ENCODE results near the gene CLMN. TPM values are rescaled to one million over a fixed set of nuclear protein-coding genes. Genes with fewer than 3 reads are reported as not detected.

The CLMN gene
- total and polyA plus RNA-seq, 2 experiments from 2014 or later, result 0.11 to 0.53 TPM

GRCh38 chr14:95318399-95319311 lies 1.1 kb downstream of the CLMN start:
- Histone ChIP-seq H3K4me2 (ENCODE audit: unreplicated experiment) (no peak overlapping the region), H3K9ac (no peak overlapping the region), H3K27ac (no peak overlapping the region), H3K79me2 (ENCODE audit: insufficient read depth) (no peaks in the 10 kb centered on the region), H2AFZ (no peak overlapping the region), H3K9me2 (ENCODE audit: insufficient read depth) (no peaks in the 10 kb centered on the region), H3F3A (ENCODE audit: insufficient read depth) (no peaks in the 10 kb centered on the region), H4K20me1 (ENCODE audit: insufficient read depth) (no peaks in the 10 kb centered on the region), H3K27me3 (replicated peaks; ENCODE audit: insufficient read depth) (peaks cover 13% of the 10 kb centered on the region), H3K4me3 (no peak overlapping the region), H3K9me3 (ENCODE audit: low read depth) (no peaks in the 10 kb centered on the region), H3K36me3 (ENCODE audit: low read depth) (no peaks in the 10 kb centered on the region), H3K4me1 (ENCODE audit: insufficient read depth) (no peaks in the 10 kb centered on the region)
- no peak for TF ChIP-seq EZH2 (IDR thresholded peaks at IDR 0.05; ENCODE audit: insufficient read depth, poor library complexity, severe bottlenecking)
- TF ChIP-seq EZH2phosphoT487 (IDR thresholded peaks at IDR 0.05; ENCODE audit: insufficient read depth, low read depth), result no peak
- DNase-seq, result no peak
- 58 to 72% methylated on average over 17 to 22 of the region's 22 CpGs for WGBS, 2 experiments (ENCODE audit: low coverage in 1 of 2, low lambda C conversion rate in 2 of 2, missing lambda C conversion rate in 2 of 2)
- in situ Hi-C loops (cut with MboI), result no loop called here

- no peak overlapping the region for H3K9ac ChIP-seq
- no peaks in the 10 kb centered on the region for H3F3A ChIP-seq (ENCODE audit: insufficient read depth)
- peaks cover 13% of the 10 kb centered on the region for H3K27me3 ChIP-seq (replicated peaks; ENCODE audit: insufficient read depth)
- no peaks in the 10 kb centered on the region for H3K9me3 ChIP-seq (ENCODE audit: low read depth)
- H3K36me3 ChIP-seq (ENCODE audit: low read depth), result no peaks in the 10 kb centered on the region
- no peaks in the 10 kb centered on the region for H3K9me2 ChIP-seq (ENCODE audit: insufficient read depth)
- DNase-seq, result no peak
- H4K20me1 ChIP-seq (ENCODE audit: insufficient read depth), result no peaks in the 10 kb centered on the region
- H2AFZ ChIP-seq, result no peak overlapping the region
- no peak overlapping the region for H3K4me2 ChIP-seq (ENCODE audit: unreplicated experiment)
- no peaks in the 10 kb centered on the region for H3K4me1 ChIP-seq (ENCODE audit: insufficient read depth)
- no peak overlapping the region for H3K27ac ChIP-seq
- TF ChIP-seq EZH2phosphoT487 (IDR thresholded peaks at IDR 0.05; ENCODE audit: insufficient read depth, low read depth) (no peak), EZH2 (IDR thresholded peaks at IDR 0.05; ENCODE audit: insufficient read depth, poor library complexity, severe bottlenecking) (no peak)
- no peaks in the 10 kb centered on the region for H3K79me2 ChIP-seq (ENCODE audit: insufficient read depth)
- H3K4me3 ChIP-seq, result no peak overlapping the region
- WGBS, 2 experiments (ENCODE audit: low coverage in 1 of 2, low lambda C conversion rate in 2 of 2, missing lambda C conversion rate in 2 of 2), result 67 to 70% methylated on average over 3 of the region's 3 CpGs
- in situ Hi-C loops (cut with MboI), result no loop called here
Observed at GRCh38 chr14:95317817-95318343, 1.8 kb downstream of the CLMN start.

GRCh38 chr14:95316821-95317220 lies 2.9 kb downstream of the CLMN start:
- Histone ChIP-seq H3K9ac (no peak overlapping the region), H3K27me3 (replicated peaks; ENCODE audit: insufficient read depth) (peaks cover 13% of the 10 kb centered on the region), H3K9me2 (ENCODE audit: insufficient read depth) (no peaks in the 10 kb centered on the region), H2AFZ (no peak overlapping the region), H3K79me2 (ENCODE audit: insufficient read depth) (no peaks in the 10 kb centered on the region), H3K9me3 (ENCODE audit: low read depth) (no peaks in the 10 kb centered on the region), H3K4me1 (ENCODE audit: insufficient read depth) (no peaks in the 10 kb centered on the region), H3F3A (ENCODE audit: insufficient read depth) (no peaks in the 10 kb centered on the region), H4K20me1 (ENCODE audit: insufficient read depth) (no peaks in the 10 kb centered on the region), H3K27ac (no peak overlapping the region), H3K4me3 (no peak overlapping the region), H3K36me3 (ENCODE audit: low read depth) (no peaks in the 10 kb centered on the region), H3K4me2 (ENCODE audit: unreplicated experiment) (no peak overlapping the region)
- no peak for DNase-seq
- in situ Hi-C loops (cut with MboI), result no loop called here
- 56 to 57% methylated on average over 8 of the region's 8 CpGs for WGBS, 2 experiments (ENCODE audit: low coverage in 1 of 2, low lambda C conversion rate in 2 of 2, missing lambda C conversion rate in 2 of 2)
- TF ChIP-seq EZH2phosphoT487 (IDR thresholded peaks at IDR 0.05; ENCODE audit: insufficient read depth, low read depth) (no peak), EZH2 (IDR thresholded peaks at IDR 0.05; ENCODE audit: insufficient read depth, poor library complexity, severe bottlenecking) (no peak)

GRCh38 chr14:95315579-95315978 lies 4.1 kb downstream of the CLMN start:
- in situ Hi-C loops (cut with MboI), result no loop called here
- Histone ChIP-seq H3K9me3 (ENCODE audit: low read depth) (no peaks in the 10 kb centered on the region), H3K9ac (no peak overlapping the region), H3K4me1 (ENCODE audit: insufficient read depth) (no peaks in the 10 kb centered on the region), H3K9me2 (ENCODE audit: insufficient read depth) (no peaks in the 10 kb centered on the region), H3F3A (ENCODE audit: insufficient read depth) (no peaks in the 10 kb centered on the region), H4K20me1 (ENCODE audit: insufficient read depth) (no peaks in the 10 kb centered on the region), H2AFZ (no peak overlapping the region), H3K27me3 (replicated peaks; ENCODE audit: insufficient read depth) (peaks cover 5% of the 10 kb centered on the region), H3K4me2 (ENCODE audit: unreplicated experiment) (no peak overlapping the region), H3K79me2 (ENCODE audit: insufficient read depth) (no peaks in the 10 kb centered on the region), H3K4me3 (no peak overlapping the region), H3K27ac (no peak overlapping the region), H3K36me3 (ENCODE audit: low read depth) (no peaks in the 10 kb centered on the region)
- DNase-seq, result no peak
- whole genome bisulfite sequencing, 2 experiments (ENCODE audit: low coverage in 1 of 2, low lambda C conversion rate in 2 of 2, missing lambda C conversion rate in 2 of 2), result 86 to 87% methylated on average over 7 of the region's 7 CpGs
- no peak for TF ChIP-seq EZH2 (IDR thresholded peaks at IDR 0.05; ENCODE audit: insufficient read depth, poor library complexity, severe bottlenecking)
- TF ChIP-seq EZH2phosphoT487 (IDR thresholded peaks at IDR 0.05; ENCODE audit: insufficient read depth, low read depth), result no peak

Measured in GM23248 (cell line).